GM12891 (cell line): Measurements from ENCODE around the gene CDH23.

Experiments used
- DNase-seq: peaks from one replicate; pipeline ENCODE4 v3.0.0; 2011; ENCODE audit warnings: low spot score; ENCODE audit not compliant: insufficient read length
- FAIRE-seq: peaks from 2 replicates; lab custom pipeline; 2011; peaks lifted over from hg19 to GRCh38; lab: Jason Lieb, UNC
- PAX5 ChIP-seq: IDR thresholded peaks from 2 replicates; pipeline ENCODE4 v1.6.1; 2011; ENCODE audit warnings: low read length, moderate library complexity, mild to moderate bottlenecking; ENCODE audit not compliant: insufficient read depth, severe bottlenecking
- POLR2A ChIP-seq: IDR thresholded peaks from 2 replicates; pipeline ENCODE4 v1.6.1; 2011; ENCODE audit warnings: low read depth, low read length, control low read depth
- POLR2AphosphoS5 ChIP-seq: IDR thresholded peaks from 2 replicates; pipeline ENCODE4 v1.6.1; 2011; ENCODE audit warnings: low read depth, low read length, control low read depth
- POU2F2 ChIP-seq: IDR thresholded peaks from 2 replicates; pipeline ENCODE4 v1.6.1; 2011; ENCODE audit warnings: low read depth, mild to moderate bottlenecking, control low read depth, low read length, moderate library complexity
- SPI1 ChIP-seq: IDR thresholded peaks from 2 replicates; pipeline ENCODE4 v1.6.1; 2011; ENCODE audit warnings: low read depth, low read length, control low read depth
- TAF1 ChIP-seq: IDR thresholded peaks from 2 replicates; pipeline ENCODE4 v1.6.1; 2011; ENCODE audit warnings: low read depth, low read length, control low read depth

The CDH23 gene

DNA sequence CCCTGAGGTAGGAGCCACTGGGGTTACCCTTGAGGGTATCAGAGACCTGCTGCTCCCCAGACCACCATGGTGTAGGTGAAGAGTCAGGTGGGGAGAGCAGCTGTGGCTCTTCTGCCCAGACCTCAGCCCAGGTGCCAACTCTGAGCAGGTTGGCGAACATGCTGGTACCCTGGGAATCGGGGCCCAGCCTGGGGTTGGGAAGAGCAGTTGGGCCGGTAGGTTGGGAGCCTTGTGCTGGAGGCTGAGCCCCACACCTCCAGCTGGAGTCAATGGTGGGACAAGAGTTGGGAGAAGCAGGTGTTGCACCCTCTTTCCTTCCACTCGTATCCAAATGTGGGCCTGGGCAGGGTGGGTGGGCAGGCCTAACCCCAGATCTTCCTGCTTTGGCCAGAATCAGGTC, 114.5 kb downstream of the CDH23 start:
- DNase-seq (no peak), FAIRE-seq (no peak)
- no peak for TF ChIP-seq POLR2A
- TF ChIP-seq TAF1, result no peak
- TF ChIP-seq PAX5, result no peak
- no peak for TF ChIP-seq SPI1
- no peak for TF ChIP-seq POLR2AphosphoS5
- no peak for TF ChIP-seq POU2F2

DNA sequence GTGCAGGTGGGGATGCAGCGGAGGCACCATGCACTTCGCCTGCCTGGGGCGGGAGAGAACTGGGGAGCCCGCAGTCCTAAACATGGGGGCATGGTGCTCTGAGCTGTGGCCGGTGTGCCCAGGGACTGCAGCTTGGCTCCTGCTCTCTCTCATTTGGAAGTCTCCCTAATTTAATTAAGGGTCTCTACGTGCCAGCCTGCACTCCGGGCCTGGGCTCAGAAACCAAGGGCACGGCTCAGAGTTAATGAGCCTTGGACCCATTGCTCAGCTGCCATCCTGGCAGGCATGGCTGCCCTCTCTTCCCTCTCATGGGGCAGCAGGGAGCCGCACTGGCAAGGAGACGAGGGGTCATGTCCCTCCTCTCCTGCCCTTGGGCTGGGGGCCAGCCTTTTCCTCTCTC, 115.6 kb downstream of the CDH23 start:
- no peak for DNase-seq
- no peak for TF ChIP-seq PAX5
- FAIRE-seq, result no peak

GRCh38 chr10:71512761-71513539, 116.2 kb downstream of the CDH23 start:
- no peak for DNase-seq

GRCh38 chr10:71513540-71513853, 116.8 kb downstream of the CDH23 start:
- DNase-seq (no peak), FAIRE-seq (no peak)
- TF ChIP-seq PAX5, result no peak
- no peak for TF ChIP-seq SPI1
- TF ChIP-seq POLR2A, result no peak
- no peak for TF ChIP-seq POU2F2
- no peak for TF ChIP-seq POLR2AphosphoS5
- TF ChIP-seq TAF1, result no peak

More at GRCh38 chr10:71512761-71513539, 116.2 kb downstream of the CDH23 start:
- TF ChIP-seq POLR2A (no peak), SPI1 (no peak), TAF1 (no peak), POU2F2 (no peak), PAX5 (no peak), POLR2AphosphoS5 (no peak)
- no peak for FAIRE-seq

DNA sequence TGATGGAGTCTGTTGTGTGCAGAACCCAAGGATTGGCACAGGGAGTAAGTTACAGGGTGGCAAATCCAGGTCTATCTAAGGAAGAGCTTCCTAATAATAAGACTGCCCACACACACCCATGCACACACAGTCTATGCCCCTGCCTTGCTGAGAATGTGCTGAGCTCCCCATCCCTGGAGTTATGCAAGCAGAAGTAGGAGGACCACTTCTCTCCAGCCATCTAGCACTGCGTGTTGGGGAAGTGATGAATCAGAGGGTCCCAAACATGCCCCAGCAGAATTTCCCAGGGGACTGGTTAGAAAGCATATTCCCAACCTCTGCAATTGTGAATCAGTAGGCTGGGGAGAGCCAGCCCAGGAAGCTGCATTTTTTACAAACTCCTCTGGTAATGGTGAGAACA, 117.2 kb downstream of the CDH23 start:
- DNase-seq (no peak), FAIRE-seq (no peak)
- TF ChIP-seq SPI1, result no peak
- no peak for TF ChIP-seq POU2F2
- TF ChIP-seq POLR2AphosphoS5, result no peak

DNA sequence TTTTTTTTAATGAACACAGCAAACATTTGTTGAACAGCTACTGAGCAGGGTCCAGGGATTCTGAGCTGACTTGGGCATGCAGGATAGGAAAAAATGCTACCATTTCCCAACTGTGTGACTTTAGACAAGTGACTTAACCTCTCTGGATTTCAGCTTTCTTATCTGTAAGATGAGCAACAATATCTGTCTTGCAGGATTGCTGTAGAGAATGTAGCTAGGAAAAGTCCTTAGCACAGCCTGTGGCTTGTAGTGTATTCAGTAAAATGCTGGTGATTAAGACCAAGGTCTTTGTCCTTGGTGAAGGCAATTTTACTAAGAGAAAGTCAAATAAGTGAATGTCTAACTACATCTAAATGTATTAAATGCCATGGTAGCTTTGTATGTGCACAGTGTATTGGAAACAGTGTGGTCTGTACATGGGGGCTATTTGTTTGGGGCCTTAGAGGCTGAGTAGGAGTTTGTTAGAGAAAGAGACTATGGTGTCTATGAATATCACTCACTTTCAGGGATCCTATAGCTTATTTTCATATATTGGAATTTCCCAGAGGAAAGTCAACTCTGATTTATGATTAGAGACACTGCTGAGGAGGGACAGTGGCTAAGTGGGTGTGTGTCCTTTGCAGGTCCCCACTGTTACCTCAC, 118.9 kb downstream of the CDH23 start:
- FAIRE-seq (no peak), DNase-seq (no peak)
- TF ChIP-seq PAX5 (no peak), TAF1 (no peak), POU2F2 (no peak), POLR2A (no peak), POLR2AphosphoS5 (no peak), SPI1 (no peak)

DNA sequence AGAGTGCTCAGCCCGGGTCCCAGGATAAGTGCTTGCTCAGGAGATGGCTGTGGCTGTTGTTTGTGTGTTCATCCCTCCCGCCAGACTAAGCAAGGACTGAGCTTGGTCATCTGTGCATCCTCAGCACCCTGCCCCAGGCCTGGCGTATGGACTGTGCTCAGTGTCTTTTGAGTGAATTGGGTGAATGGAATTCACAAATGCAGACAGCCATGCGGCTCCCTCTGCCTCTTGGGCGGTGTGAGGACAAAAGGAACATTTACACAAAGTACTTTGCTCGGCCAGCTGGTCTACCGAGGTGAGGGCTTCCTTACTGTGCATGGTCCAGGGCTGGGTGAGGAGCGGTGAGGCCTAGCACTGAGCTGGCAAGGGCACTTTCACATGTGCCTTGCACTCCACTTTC, 120.2 kb downstream of the CDH23 start:
- FAIRE-seq, result no peak
- TF ChIP-seq PAX5, result no peak
- TF ChIP-seq TAF1, result no peak
- TF ChIP-seq POLR2A, result no peak
- no peak for TF ChIP-seq POU2F2
- TF ChIP-seq POLR2AphosphoS5, result no peak
- DNase-seq, result no peak

- no peak for DNase-seq
- FAIRE-seq, result no peak
- TF ChIP-seq POLR2AphosphoS5, result no peak
- no peak for TF ChIP-seq SPI1
- no peak for TF ChIP-seq TAF1
- TF ChIP-seq POU2F2, result no peak
- no peak for TF ChIP-seq POLR2A
- no peak for TF ChIP-seq PAX5
These were observed 120.8 kb downstream of the CDH23 start for GRCh38 chr10:71517298-71518169.

GRCh38 chr10:71520042-71520441, 123.3 kb downstream of the CDH23 start:
- DNase-seq (no peak), FAIRE-seq (no peak)
- no peak for TF ChIP-seq PAX5
- no peak for TF ChIP-seq POLR2A
- no peak for TF ChIP-seq POLR2AphosphoS5
- TF ChIP-seq POU2F2, result no peak
